C4-2B (cell line): ENCODE results near the gene ADGRG6.

Experiments
- CTCF ChIP-seq: fragments of 450-650 bp; conservative IDR thresholded peaks from 2 replicates; pipeline ENCODE4 v1.5.1; 2017; ENCODE audit warnings: mild to moderate bottlenecking
- ZFX ChIP-seq: fragments of 450-650 bp; IDR thresholded peaks from 2 replicates; pipeline ENCODE4 v1.6.1; 2017

- TF ChIP-seq CTCF (no peak), ZFX (no peak)
Observed at GRCh38 chr6:142463988-142464387, 162.2 kb downstream of the ADGRG6 start.
